Trophoblast cell (in vitro differentiated cells and primary cell): ENCODE measurements around the gene PRELP.
A peak's percentile ranks its signal among the peaks of the same experiment; 100 is the strongest.

Experiments used
- DNase-seq, 2 donors: peaks; one replicate each; pipeline ENCODE4 v3.0.0-alpha.2; 2016
- H2AFZ ChIP-seq: 2 replicates; pipeline ENCODE4 v1.6.1; 2013; ENCODE audit warnings: low read length, moderate library complexity, mild to moderate bottlenecking; ENCODE audit not compliant: insufficient read depth, poor library complexity
- H2AK5ac ChIP-seq: 2 replicates; pipeline ENCODE4 v1.6.1; 2013; ENCODE audit warnings: mild to moderate bottlenecking, low read length
- H2BK120ac ChIP-seq: 2 replicates; pipeline ENCODE4 v1.6.1; 2013; ENCODE audit warnings: low read length, mild to moderate bottlenecking, moderate library complexity; ENCODE audit not compliant: insufficient read depth, poor library complexity
- H2BK12ac ChIP-seq: 2 replicates; pipeline ENCODE4 v1.6.1; 2013; ENCODE audit warnings: mild to moderate bottlenecking, low read length, moderate library complexity
- H2BK5ac ChIP-seq: 2 replicates; pipeline ENCODE4 v1.6.1; 2013; ENCODE audit warnings: low read length, low read depth, moderate library complexity, mild to moderate bottlenecking; ENCODE audit not compliant: poor library complexity
- H3K14ac ChIP-seq: 2 replicates; pipeline ENCODE4 v1.6.1; 2013; ENCODE audit warnings: mild to moderate bottlenecking, low read length
- H3K18ac ChIP-seq: 2 replicates; pipeline ENCODE4 v1.6.1; 2013; ENCODE audit warnings: mild to moderate bottlenecking, low read length
- H3K23ac ChIP-seq: 2 replicates; pipeline ENCODE4 v1.6.1; 2013; ENCODE audit warnings: low read length
- H3K27ac ChIP-seq: 2 replicates; pipeline ENCODE4 v1.5.1; 2013; ENCODE audit warnings: low read depth, mild to moderate bottlenecking, inconsistent platforms, low read length, moderate library complexity
- H3K27me3 ChIP-seq: 2 replicates; pipeline ENCODE4 v1.6.1; 2013; ENCODE audit warnings: inconsistent platforms, mild to moderate bottlenecking, low read length, moderate library complexity; ENCODE audit not compliant: insufficient read depth
- H3K36me3 ChIP-seq, 2 experiments: 1 replicate in 1 of 2; 2 replicates in 1 of 2; pipeline ENCODE4 v1.6.1; 2013; ENCODE audit warnings: low read length in 2 of 2, mild to moderate bottlenecking in 2 of 2, moderate library complexity in 1 of 2; ENCODE audit not compliant: insufficient read depth in 2 of 2, control insufficient read depth in 1 of 2
- H3K4ac ChIP-seq: 2 replicates; pipeline ENCODE4 v1.6.1; 2013; ENCODE audit warnings: low read depth, mild to moderate bottlenecking, low read length, moderate library complexity
- H3K4me1 ChIP-seq, 2 experiments: 1 replicate in 1 of 2; 2 replicates in 1 of 2; pipeline ENCODE4 v1.6.1; 2013; ENCODE audit warnings: low read length in 2 of 2, mild to moderate bottlenecking in 2 of 2, moderate library complexity in 1 of 2; ENCODE audit not compliant: insufficient read depth in 2 of 2, control insufficient read depth in 1 of 2
- H3K4me2 ChIP-seq: 2 replicates; pipeline ENCODE4 v1.6.1; 2013; ENCODE audit warnings: inconsistent platforms, mild to moderate bottlenecking, low read length, moderate library complexity
- H3K4me3 ChIP-seq: 2 replicates; pipeline ENCODE4 v1.5.1; 2013; ENCODE audit warnings: mild to moderate bottlenecking, low read depth, low read length, inconsistent platforms
- H3K79me1 ChIP-seq: one replicate; pipeline ENCODE4 v1.6.1; 2013; ENCODE audit warnings: low read length
- H3K79me2 ChIP-seq: 2 replicates; pipeline ENCODE4 v1.6.1; 2013; ENCODE audit warnings: low read length, mild to moderate bottlenecking; ENCODE audit not compliant: control insufficient read depth, insufficient read depth, poor library complexity
- H3K9ac ChIP-seq: 2 replicates; pipeline ENCODE4 v1.6.1; 2013; ENCODE audit warnings: mild to moderate bottlenecking, low read length
- H3K9me3 ChIP-seq: 2 replicates; pipeline ENCODE4 v1.6.1; 2013; ENCODE audit warnings: low read depth, mild to moderate bottlenecking, control low read depth, inconsistent platforms, low read length; ENCODE audit not compliant: insufficient read depth
- H4K12ac ChIP-seq: 2 replicates; pipeline ENCODE4 v1.6.1; 2013; ENCODE audit warnings: low read depth, mild to moderate bottlenecking, low read length, moderate library complexity
- H4K8ac ChIP-seq: 2 replicates; pipeline ENCODE4 v1.6.1; 2013; ENCODE audit warnings: low read depth, mild to moderate bottlenecking, low read length, moderate library complexity
- H4K91ac ChIP-seq: one replicate; pipeline ENCODE4 v1.6.1; 2013; ENCODE audit warnings: low read depth, mild to moderate bottlenecking, low read length, moderate library complexity
- WGBS: extraction: QIAGEN DNeasy Blood & Tissue Kit; methylation state at CpG from one replicate; pipeline ENCODE4 v1.1.7; 2013; ENCODE audit warnings: missing lambda C conversion rate; ENCODE audit not compliant: insufficient read length, insufficient coverage; ENCODE audit errors: extremely low coverage; 5-methylcytosine and 5-hydroxymethylcytosine counted together

The PRELP gene

GRCh38 chr1:203518541-203518940, 42.9 kb downstream of the PRELP start:
- WGBS, result no CpG with 5 or more reads among the region's 7 CpGs

DNA sequence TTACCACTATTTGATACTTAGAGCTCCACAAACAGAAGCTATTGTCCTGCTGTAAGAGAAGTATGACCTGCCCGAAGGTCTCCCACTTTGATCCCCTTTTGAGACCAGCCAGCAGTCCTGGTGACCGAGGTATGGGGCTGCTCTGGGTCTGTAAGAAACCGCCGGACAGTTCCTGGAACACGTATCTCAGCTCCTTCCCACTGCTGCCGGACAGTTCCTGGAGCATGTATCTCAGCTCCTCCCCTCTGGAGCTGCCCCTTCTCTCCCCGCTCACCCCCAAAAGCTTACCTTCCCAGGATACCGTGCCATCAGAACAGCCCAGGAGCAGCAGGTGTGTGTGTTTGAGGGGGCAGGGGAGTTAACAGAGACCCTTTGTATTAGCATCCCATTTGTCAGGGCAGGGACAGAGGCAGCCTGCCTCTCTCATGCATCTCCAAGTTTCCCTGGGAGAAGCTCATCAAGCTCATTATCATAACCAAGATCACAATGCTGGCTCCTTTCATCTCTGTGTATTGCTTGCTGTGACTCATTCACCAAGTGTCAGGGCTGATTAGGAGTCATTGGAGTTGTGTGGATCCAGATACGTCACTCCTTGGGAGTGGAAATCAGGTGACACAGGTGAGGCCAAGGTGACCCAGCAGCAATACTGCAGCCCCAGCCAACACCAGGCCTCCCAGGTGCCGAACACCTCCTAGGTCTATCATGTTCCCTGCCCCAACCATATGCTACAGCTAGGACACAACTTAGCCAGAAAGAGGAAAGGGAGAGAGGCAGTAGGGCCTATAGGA, 43.6 kb downstream of the PRELP start:
- H3K23ac ChIP-seq, result no peak overlapping the region
- no peaks in the 10 kb centered on the region for H3K36me3 ChIP-seq
- peaks cover 56 to 57% of the 10 kb centered on the region in 2 experiments for H3K4me1 ChIP-seq
- H4K8ac ChIP-seq, result peak overlapping the region; percentile 44
- H3K9me3 ChIP-seq, result no peaks in the 10 kb centered on the region
- peak; percentile 74 to 85 for DNase-seq
- no peak overlapping the region for H3K4me2 ChIP-seq
- H3K27me3 ChIP-seq, result no peaks in the 10 kb centered on the region
- H2AK5ac ChIP-seq, result no peak overlapping the region
- WGBS, result no CpG with 5 or more reads among the region's 10 CpGs
- no peak overlapping the region for H3K9ac ChIP-seq
- peaks cover 53% of the 10 kb centered on the region for H3K79me1 ChIP-seq
- H3K4ac ChIP-seq, result peak overlapping the region; percentile 10
- peaks cover 4% of the 10 kb centered on the region for H3K79me2 ChIP-seq
- peak overlapping the region; percentile 39 for H2BK120ac ChIP-seq
- H3K27ac ChIP-seq, result no peak overlapping the region
- H3K18ac ChIP-seq, result peak overlapping the region; percentile 35
- no peak overlapping the region for H4K12ac ChIP-seq
- peak overlapping the region; percentile 58 for H2BK12ac ChIP-seq
- peak overlapping the region; percentile 74 for H4K91ac ChIP-seq
- peak overlapping the region; percentile 34 for H3K14ac ChIP-seq
- no peak overlapping the region for H2BK5ac ChIP-seq
- H3K4me3 ChIP-seq, result no peak overlapping the region
- no peak overlapping the region for H2AFZ ChIP-seq

More at GRCh38 chr1:203518541-203518940, 42.9 kb downstream of the PRELP start:
- Histone ChIP-seq H2BK12ac (peak overlapping the region; percentile 88), H3K4ac (no peak overlapping the region), H3K14ac (peak overlapping the region; percentile 51), H3K79me2 (peaks cover 8% of the 10 kb centered on the region), H3K4me3 (no peak overlapping the region), H4K8ac (peak overlapping the region; percentile 50), H2AK5ac (peak overlapping the region; percentile 75), H4K12ac (no peak overlapping the region), H3K9ac (no peak overlapping the region), H3K36me3 (no peaks in the 10 kb centered on the region), H4K91ac (peak overlapping the region; percentile 78), H2BK120ac (peak overlapping the region; percentile 50), H3K4me1 (peaks cover 61 to 62% of the 10 kb centered on the region in 2 experiments), H3K27me3 (no peaks in the 10 kb centered on the region), H3K9me3 (no peaks in the 10 kb centered on the region), H3K18ac (peak overlapping the region; percentile 77), H3K4me2 (no peak overlapping the region), H2AFZ (no peak overlapping the region), H2BK5ac (peak overlapping the region; percentile 17), H3K27ac (no peak overlapping the region), H3K23ac (no peak overlapping the region), H3K79me1 (peaks cover 60% of the 10 kb centered on the region)
- DNase-seq, result no peak

- Histone ChIP-seq H2BK120ac (peak overlapping the region; percentile 54), H3K23ac (no peak overlapping the region), H3K79me1 (peaks cover 49% of the 10 kb centered on the region), H3K4ac (no peak overlapping the region), H3K79me2 (peaks cover 4% of the 10 kb centered on the region), H3K4me2 (no peak overlapping the region), H3K14ac (peak overlapping the region; percentile 40), H3K9ac (no peak overlapping the region), H3K18ac (peak overlapping the region; percentile 67), H3K36me3 (no peaks in the 10 kb centered on the region), H3K27ac (no peak overlapping the region), H4K12ac (no peak overlapping the region), H2AFZ (no peak overlapping the region), H2AK5ac (peak overlapping the region; percentile 17), H3K27me3 (no peaks in the 10 kb centered on the region), H3K4me1 (peaks cover 53 to 54% of the 10 kb centered on the region in 2 experiments), H4K91ac (peak overlapping the region; percentile 85), H4K8ac (peak overlapping the region; percentile 32), H2BK5ac (peak overlapping the region; percentile 18), H3K4me3 (no peak overlapping the region), H2BK12ac (peak overlapping the region; percentile 44), H3K9me3 (no peaks in the 10 kb centered on the region)
- DNase-seq, result no peak
- WGBS, result no CpG with 5 or more reads among the region's 6 CpGs
Measured at GRCh38 chr1:203519896-203520295, 44.3 kb downstream of the PRELP start.

GRCh38 chr1:203520315-203520714, 44.7 kb downstream of the PRELP start:
- no peaks in the 10 kb centered on the region for H3K9me3 ChIP-seq
- no peak overlapping the region for H3K4me3 ChIP-seq
- H3K4me1 ChIP-seq, result peaks cover 49 to 50% of the 10 kb centered on the region in 2 experiments
- peaks cover 46% of the 10 kb centered on the region for H3K79me1 ChIP-seq
- no peak overlapping the region for H2AK5ac ChIP-seq
- no peak overlapping the region for H3K4me2 ChIP-seq
- peak overlapping the region; percentile 85 for H4K91ac ChIP-seq
- peak overlapping the region; percentile 48 for H2BK12ac ChIP-seq
- H3K4ac ChIP-seq, result no peak overlapping the region
- no peaks in the 10 kb centered on the region for H3K27me3 ChIP-seq
- peak overlapping the region; percentile 18 for H2BK5ac ChIP-seq
- H3K18ac ChIP-seq, result peak overlapping the region; percentile 67
- no peaks in the 10 kb centered on the region for H3K36me3 ChIP-seq
- DNase-seq, result peak in 1 of 2 donors; percentile 72
- no CpG with 5 or more reads among the region's 5 CpGs for WGBS
- peaks cover 4% of the 10 kb centered on the region for H3K79me2 ChIP-seq
- H3K23ac ChIP-seq, result no peak overlapping the region
- peak overlapping the region; percentile 40 for H3K14ac ChIP-seq
- H2BK120ac ChIP-seq, result peak overlapping the region; percentile 54
- no peak overlapping the region for H4K12ac ChIP-seq
- no peak overlapping the region for H3K27ac ChIP-seq
- H3K9ac ChIP-seq, result no peak overlapping the region
- H2AFZ ChIP-seq, result no peak overlapping the region
- peak overlapping the region; percentile 45 for H4K8ac ChIP-seq
